Measurements from ENCODE around the gene FZR1.

The FZR1 gene
- 84.2 to 114 reads per million in 2 donors for total RNA-seq

GRCh38 chr19:3505598-3506383 lies at the start of gene FZR1:
Gene FZR1 (plus strand): TSS chr19:3506311. CDS start chr19:3522990, 16,679 bp downstream.
- peak; percentile 99 for DNase-seq

- DNase-seq, result no peak
Observed at GRCh38 chr19:3456925-3457527, 49.1 kb upstream of the FZR1 start.

DNA sequence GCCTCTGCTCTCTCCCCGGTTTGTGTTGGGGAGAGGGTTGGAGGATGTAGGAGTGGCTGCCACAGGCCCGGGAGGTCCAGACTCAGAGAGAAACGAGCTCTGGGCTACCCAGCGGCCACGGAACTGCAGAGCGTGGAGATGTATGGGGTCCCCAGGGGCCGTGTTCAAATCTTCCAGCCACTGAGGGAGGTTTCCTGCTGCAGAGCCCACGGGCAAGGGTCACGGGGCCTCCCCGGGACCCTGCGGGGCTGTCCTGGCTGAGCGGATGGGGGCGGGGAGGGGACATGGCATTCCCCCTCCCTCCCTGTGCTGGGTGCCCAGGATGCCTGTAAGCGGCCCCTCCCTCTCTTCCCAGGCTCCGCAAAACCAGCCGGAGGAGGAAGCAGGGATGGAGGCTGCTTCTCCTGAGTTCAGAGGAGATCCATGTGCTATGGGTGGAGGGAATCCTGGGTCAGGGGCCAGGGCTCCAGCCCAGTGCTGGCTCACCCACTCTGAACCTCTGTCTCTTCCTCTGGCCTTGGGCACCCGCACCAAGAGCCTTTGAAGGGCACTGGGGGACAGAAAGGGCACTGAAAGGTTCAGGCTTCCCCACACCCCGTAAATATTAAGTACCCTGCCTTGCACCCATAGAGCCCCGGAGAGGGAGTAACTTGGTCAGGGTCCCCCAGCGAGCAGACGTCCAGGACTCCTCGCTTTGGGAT lies 48.4 kb upstream of the FZR1 start:
- DNase-seq, result no peak

DNA sequence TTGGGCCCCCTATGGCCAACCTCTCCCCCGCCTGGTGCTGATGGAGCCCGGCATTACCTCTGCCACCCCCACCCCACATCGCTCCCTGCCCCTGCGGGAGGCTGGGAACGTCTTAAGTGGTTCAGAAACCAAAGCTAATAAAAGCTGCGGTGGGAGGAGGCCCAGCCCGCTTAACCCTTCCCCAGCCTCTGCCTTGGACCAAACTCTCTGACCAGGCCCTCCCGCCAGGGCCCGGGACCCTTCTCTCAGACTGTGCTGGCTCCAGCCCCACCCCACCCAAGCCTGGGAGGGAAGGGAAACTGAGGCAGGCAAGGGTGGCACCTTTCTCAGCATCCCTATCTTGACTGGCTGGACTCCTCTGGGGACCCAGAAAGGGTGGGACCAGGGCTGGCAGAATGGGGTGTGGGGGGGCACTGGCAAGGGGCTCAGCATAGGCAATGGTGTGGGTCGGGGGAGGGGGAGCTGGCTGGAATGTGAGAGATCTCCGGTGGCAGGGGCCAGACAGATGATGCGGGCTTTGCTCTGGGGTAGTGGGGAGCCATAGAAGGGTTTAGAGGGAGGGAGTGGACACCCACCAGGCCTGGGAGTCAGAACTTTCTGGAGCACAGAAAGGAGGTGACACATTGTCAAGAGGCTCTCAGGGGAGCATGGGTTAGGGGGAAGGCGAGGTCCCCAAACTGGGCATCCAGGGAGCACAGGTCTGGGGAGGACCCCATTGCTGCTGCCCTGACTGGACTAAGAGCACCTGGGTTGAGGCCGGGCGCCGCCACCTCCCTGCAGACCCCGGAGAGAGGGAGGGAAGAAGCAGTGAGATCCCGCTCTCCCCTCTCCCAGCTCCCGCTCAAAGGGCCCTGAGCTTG lies 47.7 kb upstream of the FZR1 start:
- DNase-seq, result no peak

DNA sequence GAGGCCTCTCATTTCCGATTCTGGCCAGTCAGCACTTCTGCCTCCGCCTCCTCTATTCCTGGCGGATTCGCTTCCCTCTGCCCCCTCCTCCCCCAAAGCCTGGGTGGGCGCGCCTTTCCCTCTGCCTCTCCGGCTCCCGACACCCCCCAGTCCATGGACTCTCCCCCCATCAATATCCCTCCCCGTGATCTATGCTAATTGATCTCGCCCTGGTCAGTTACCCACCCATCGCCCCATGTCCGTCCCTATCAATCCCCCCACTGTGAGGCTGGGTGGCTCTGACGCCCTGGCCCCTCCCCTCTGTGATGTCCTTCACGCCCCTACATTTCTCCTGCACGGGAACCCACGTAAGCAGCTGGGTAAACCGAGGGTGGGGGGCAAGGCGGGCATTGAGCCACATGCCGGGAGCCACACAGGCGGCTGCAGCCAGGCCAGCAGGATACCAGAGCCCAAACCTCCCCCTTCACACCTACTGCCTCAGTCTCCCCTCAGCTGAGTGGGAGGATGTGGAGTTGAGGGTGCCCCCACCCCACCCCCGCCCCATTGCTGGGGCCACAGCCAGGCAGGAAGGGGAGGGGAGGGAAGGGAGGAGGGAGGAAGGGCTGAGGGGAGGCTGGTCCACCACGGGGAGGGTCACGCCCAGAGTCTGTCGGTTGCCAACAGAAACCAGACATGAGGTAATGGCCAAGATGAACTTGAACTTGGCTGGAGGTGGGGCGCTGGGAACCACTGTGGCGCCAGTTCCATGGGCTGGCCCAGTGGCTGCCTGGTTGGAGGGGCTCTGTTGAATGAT lies 46.8 kb upstream of the FZR1 start:
- no peak for DNase-seq

- DNase-seq, result no peak
Observed at GRCh38 chr19:3459965-3460582, 46.0 kb upstream of the FZR1 start.

- no peak for DNase-seq
Observed at GRCh38 chr19:3462991-3463713, 43.0 kb upstream of the FZR1 start.

GRCh38 chr19:3463714-3464586 lies 42.2 kb upstream of the FZR1 start:
- DNase-seq, result no peak

- no peak for DNase-seq
Observed at GRCh38 chr19:3464587-3465235, 41.4 kb upstream of the FZR1 start.

DNA sequence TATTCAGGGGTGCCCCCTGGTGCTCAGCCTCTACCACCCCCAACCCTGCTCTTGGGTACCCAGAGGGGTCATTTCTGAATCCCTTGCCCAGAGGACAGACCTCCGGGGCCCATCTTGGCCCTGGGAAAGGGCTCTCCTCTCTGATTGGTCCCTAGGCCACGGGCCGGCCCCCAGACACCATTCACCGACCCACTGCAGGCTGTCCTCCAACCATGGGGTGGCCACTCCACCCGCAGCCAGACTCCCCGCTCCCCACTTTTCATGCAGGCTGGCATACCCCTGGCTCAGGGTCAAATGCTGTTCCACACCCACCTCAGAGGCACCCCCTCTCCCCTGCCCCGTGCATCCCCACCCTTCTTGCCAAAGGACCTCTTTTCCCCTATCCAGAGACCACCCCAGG lies 40.6 kb upstream of the FZR1 start:
- DNase-seq, result no peak

DNA sequence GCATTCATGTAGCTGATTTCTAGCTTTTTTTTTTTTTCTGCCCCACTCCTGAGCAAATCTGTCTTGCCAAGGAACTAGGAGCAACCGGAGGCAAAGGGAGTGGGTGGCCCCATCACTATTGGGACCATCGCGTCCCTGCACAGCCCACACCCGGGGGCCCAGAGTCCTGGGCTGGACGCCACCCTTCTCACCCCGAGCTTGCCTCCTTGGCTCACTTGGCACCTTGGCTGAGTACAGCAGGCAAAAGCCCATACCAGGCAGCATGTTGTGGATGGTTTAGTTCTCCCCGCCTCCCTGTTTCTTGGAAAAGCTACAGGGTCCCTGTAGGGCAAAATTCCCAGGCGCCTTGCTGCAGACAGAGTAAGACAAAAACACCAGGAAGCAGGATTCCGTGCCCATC lies 39.5 kb upstream of the FZR1 start:
- DNase-seq, result no peak

- no peak for DNase-seq
Observed at GRCh38 chr19:3467437-3468198, 38.5 kb upstream of the FZR1 start.

GRCh38 chr19:3468211-3468610 lies 37.9 kb upstream of the FZR1 start:
- no peak for DNase-seq

DNA sequence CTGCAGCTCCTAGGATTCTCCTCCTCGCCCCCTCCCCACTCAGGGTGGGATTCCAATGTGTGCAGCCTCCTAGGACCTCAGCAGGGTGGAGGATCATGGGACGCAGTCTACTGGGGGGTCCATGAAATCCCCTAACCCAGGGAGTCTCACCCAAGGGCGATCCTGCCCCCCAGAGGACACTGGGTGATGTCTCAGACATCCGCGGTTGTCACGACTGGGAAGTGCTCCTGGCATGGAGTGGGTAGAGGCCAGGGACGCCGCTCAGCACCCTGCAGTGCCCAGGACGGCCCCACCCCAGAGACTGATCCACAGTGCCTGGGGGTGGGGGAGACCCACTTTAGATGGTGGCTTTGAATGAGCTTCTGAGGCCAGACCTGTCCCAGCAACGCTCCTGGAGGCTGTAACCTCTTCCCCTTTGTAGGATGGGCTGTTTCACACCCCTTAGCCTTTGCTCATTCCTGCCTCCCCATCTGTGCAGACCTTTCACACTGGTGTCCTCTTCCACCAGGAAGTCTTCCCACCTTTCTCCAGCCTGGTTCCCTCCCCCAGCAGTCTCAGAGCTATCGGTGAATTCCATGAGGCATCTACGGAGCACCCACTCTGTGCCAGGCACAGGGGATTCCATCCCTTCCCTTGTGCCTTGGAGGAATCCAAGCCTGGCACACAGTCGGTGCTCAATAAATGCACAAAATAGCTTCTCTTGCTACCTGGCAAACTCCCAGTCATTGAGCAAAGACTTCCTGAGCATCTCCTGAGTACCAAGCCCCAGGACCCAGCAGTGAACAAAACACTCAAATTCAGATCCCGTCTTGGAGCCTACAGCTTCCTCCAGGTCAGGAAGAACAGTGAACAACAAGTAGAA lies 36.2 kb upstream of the FZR1 start:
- DNase-seq, result no peak

GRCh38 chr19:3470500-3471128 lies 35.5 kb upstream of the FZR1 start:
- no peak for DNase-seq

DNA sequence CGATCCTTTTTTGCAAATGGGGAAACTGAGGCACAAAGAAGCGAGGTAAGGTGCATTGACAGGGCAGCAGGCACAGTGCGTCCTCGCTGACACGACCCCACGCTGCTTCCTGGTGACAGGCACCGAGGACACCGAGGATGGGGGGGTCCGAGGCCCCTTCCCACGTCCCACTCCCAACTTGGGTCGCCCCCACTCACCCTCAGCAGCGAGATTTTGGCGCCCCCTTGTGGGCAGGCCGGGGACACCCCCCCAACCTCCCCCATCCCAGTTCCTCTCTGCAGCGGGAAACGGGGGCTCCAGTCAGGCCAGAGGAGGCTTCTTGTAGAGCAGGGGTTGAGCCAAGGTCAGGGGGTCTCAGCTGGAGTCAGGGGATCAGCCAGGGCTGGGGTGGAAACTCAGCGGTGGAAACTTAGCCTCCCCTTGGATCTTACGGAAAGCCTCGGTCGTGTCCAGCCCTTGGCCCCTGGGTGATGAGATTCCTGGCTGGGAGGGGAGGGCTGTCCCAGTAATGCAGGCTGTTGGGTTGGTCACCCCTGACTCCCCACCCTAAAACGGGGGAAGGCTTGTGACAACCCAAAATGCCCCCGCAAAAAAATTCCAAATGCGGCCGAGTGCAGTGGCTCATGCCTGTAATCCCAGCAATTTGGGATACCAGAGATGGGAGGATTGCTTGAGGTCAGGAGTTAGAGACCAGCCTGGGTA lies 34.0 kb upstream of the FZR1 start:
- DNase-seq, result peak; percentile 43
